SKM-1 (cell line): ENCODE results near the gene GPR171.

Experiments
- DNase-seq: peaks from one replicate; lab custom pipeline; 2025; ENCODE audit not compliant: unreplicated experiment; lab: John Stamatoyannopoulos, UW

The GPR171 gene

GRCh38 chr3:151213881-151214280, 10.9 kb upstream of the GPR171 start:
- no peak for DNase-seq

- DNase-seq, result no peak
These were observed 10.1 kb upstream of the GPR171 start for GRCh38 chr3:151213151-151213550.

GRCh38 chr3:151210676-151211381, 7.8 kb upstream of the GPR171 start:
- DNase-seq, result no peak

- no peak for DNase-seq
These were observed 6.6 kb upstream of the GPR171 start for GRCh38 chr3:151209654-151210053.

GRCh38 chr3:151206201-151206600, 3.2 kb upstream of the GPR171 start:
- DNase-seq, result no peak

GRCh38 chr3:151205482-151205881, 2.5 kb upstream of the GPR171 start:
- DNase-seq, result no peak

- no peak for DNase-seq
These were observed 1.8 kb upstream of the GPR171 start for GRCh38 chr3:151204530-151205402.

- DNase-seq, result no peak
These were observed 1.8 kb downstream of the GPR171 start for GRCh38 chr3:151201051-151201730.

GRCh38 chr3:151200586-151200985, 2.4 kb downstream of the GPR171 start:
- DNase-seq, result no peak

- no peak for DNase-seq
These were observed 3.2 kb downstream of the GPR171 start for GRCh38 chr3:151199554-151200438.

- no peak for DNase-seq
These were observed 4.2 kb downstream of the GPR171 start for GRCh38 chr3:151198849-151199248.

- DNase-seq, result no peak
These were observed 4.8 kb downstream of the GPR171 start for GRCh38 chr3:151197981-151198767.

GRCh38 chr3:151197228-151197627, 5.8 kb downstream of the GPR171 start:
- no peak for DNase-seq

- no peak for DNase-seq
These were observed 6.6 kb downstream of the GPR171 start for GRCh38 chr3:151196434-151196833.

GRCh38 chr3:151195826-151196225, 7.2 kb downstream of the GPR171 start:
- DNase-seq, result no peak

GRCh38 chr3:151192545-151192944, 10.5 kb downstream of the GPR171 start:
- no peak for DNase-seq

- no peak for DNase-seq
These were observed 11.9 kb downstream of the GPR171 start for GRCh38 chr3:151191095-151191494.

- no peak for DNase-seq
These were observed 19.7 kb downstream of the GPR171 start for GRCh38 chr3:151183265-151183671.

GRCh38 chr3:151182349-151183079, 20.5 kb downstream of the GPR171 start:
- no peak for DNase-seq
